Vagina (tissue), 2 donors: Measurements from ENCODE around the gene DENND5A. TPM values are rescaled to one million over a fixed set of nuclear protein-coding genes. Genes with fewer than 3 reads are reported as not detected.

Experiments
- DNase-seq, 2 donors: peaks; one replicate each; pipeline ENCODE4 v3.0.0-alpha.2; 2017; ENCODE audit errors: extremely low spot score in 2 of 2
- H3K27ac ChIP-seq: fragments of 200-600 bp; sonication (generic); one replicate; pipeline ENCODE4 v1.5.1; 2019
- H3K27me3 ChIP-seq: fragments of 200-600 bp; sonication (generic); one replicate; pipeline ENCODE4 v1.5.1; 2019
- H3K36me3 ChIP-seq, 2 donors: fragments of 200-600 bp; sonication (generic); one replicate each; pipeline ENCODE4 v1.5.1; 2017 to 2019
- H3K4me1 ChIP-seq: fragments of 200-600 bp; sonication (generic); one replicate; pipeline ENCODE4 v1.5.1; 2019
- H3K4me3 ChIP-seq, 2 donors: fragments of 200-600 bp; sonication (generic); 1 replicate in 1 of 2; 2 replicates in 1 of 2; pipeline ENCODE4 v1.5.1; 2016 to 2019
- H3K9me3 ChIP-seq: fragments of 200-600 bp; sonication (generic); one replicate; pipeline ENCODE4 v1.5.1; 2019
- POLR2A ChIP-seq, 2 donors: fragments of 450-650 bp; IDR thresholded peaks; one replicate each; pipeline ENCODE4 v1.6.1; 2017; ENCODE audit warnings: antibody characterized with exemption in 2 of 2, mild to moderate bottlenecking in 2 of 2, moderate library complexity in 2 of 2
- POLR2AphosphoS5 ChIP-seq, 2 donors: sonication (generic); formaldehyde crosslinking; IDR thresholded peaks; one replicate each; pipeline ENCODE4 v1.9.0; 2017; ENCODE audit warnings: antibody characterized with exemption in 2 of 2, mild to moderate bottlenecking in 2 of 2, low read depth in 1 of 2; ENCODE audit not compliant: insufficient read depth in 1 of 2
- intact Hi-C: fragments of 100-400 bp; cut with DNase I; formaldehyde crosslinking; loops from one replicate; pipeline ENCODE4 v1.15.1; 2023
- total RNA-seq: library from RNA; depleted of rRNA; stranded (reverse); fragments of >200 nt; gene quantifications from one replicate; pipeline ENCODE4 v1.2.3, GENCODE V29; 2016
- TF ChIP-seq, protein P1 (sequence below), 3 experiments: fragments of 450-650 bp in 2 of 3; fragments of 200-600 bp in 1 of 3; sonication (generic) in 1 of 3; IDR thresholded peaks; one replicate each; pipeline ENCODE4 v1.5.1; 2017 to 2019; ENCODE audit warnings: antibody characterized with exemption in 3 of 3, mild to moderate bottlenecking in 2 of 3, moderate library complexity in 2 of 3

The DENND5A gene
- total RNA-seq, 1 donor from 2014 or later = 82.0 TPM

- intact Hi-C loops = no loop called here
- H3K27ac ChIP-seq = no peak overlapping the region
- no peak for DNase-seq
These were observed 8.5 kb upstream of the DENND5A start for GRCh38 chr11:9273376-9274336.

DNA sequence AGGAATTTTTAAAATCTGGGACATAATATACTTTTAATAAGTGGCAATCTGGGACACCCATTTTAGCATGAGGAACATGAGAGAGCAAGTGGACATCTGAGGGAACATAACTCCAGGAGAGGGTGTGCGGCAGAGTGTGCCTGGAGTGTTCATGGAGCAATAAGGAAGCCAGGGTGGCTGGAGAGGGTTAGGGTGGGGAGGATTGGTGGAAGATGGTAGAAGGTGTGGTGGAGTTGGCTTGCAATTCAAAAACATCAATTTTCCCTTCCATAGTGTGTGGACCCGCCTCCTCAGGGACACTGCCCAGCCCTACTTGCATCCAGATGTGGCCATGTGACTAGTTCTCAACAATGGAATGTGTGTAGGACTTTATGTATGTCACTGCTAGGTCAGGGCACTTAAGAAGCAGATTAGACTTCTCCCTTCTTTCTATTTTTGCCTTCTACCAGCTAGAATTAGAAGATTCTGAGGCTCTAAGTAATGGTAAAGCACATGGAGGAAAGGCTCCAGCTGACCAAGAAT, 4.4 kb upstream of the DENND5A start:
- H3K36me3 ChIP-seq = no peaks in the 10 kb centered on the region
- no peaks in the 10 kb centered on the region for H3K9me3 ChIP-seq
- H3K4me3 ChIP-seq = no peak overlapping the region
- TF ChIP-seq, protein P1, sequence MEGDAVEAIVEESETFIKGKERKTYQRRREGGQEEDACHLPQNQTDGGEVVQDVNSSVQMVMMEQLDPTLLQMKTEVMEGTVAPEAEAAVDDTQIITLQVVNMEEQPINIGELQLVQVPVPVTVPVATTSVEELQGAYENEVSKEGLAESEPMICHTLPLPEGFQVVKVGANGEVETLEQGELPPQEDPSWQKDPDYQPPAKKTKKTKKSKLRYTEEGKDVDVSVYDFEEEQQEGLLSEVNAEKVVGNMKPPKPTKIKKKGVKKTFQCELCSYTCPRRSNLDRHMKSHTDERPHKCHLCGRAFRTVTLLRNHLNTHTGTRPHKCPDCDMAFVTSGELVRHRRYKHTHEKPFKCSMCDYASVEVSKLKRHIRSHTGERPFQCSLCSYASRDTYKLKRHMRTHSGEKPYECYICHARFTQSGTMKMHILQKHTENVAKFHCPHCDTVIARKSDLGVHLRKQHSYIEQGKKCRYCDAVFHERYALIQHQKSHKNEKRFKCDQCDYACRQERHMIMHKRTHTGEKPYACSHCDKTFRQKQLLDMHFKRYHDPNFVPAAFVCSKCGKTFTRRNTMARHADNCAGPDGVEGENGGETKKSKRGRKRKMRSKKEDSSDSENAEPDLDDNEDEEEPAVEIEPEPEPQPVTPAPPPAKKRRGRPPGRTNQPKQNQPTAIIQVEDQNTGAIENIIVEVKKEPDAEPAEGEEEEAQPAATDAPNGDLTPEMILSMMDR (IDR thresholded peaks at IDR 0.05) = no peak
- TF ChIP-seq POLR2AphosphoS5 (IDR thresholded peaks at IDR 0.05; ENCODE audit: insufficient read depth in 1 of 2, low read depth in 1 of 2) (no peak), POLR2A (IDR thresholded peaks at IDR 0.05) (no peak)
- no peak for DNase-seq
- H3K27ac ChIP-seq = no peak overlapping the region
- H3K27me3 ChIP-seq = no peaks in the 10 kb centered on the region
- intact Hi-C loops = no loop called here
- H3K4me1 ChIP-seq = no peaks in the 10 kb centered on the region

More at GRCh38 chr11:9273376-9274336, 8.5 kb upstream of the DENND5A start:
- Histone ChIP-seq H3K4me1 (no peaks in the 10 kb centered on the region), H3K4me3 (no peak overlapping the region), H3K9me3 (no peaks in the 10 kb centered on the region), H3K27me3 (no peaks in the 10 kb centered on the region), H3K36me3 (no peaks in the 10 kb centered on the region)
- TF ChIP-seq POLR2A (IDR thresholded peaks at IDR 0.05) = no peak
- TF ChIP-seq, protein P1 (IDR thresholded peaks at IDR 0.05) = no peak
- no peak for TF ChIP-seq POLR2AphosphoS5 (IDR thresholded peaks at IDR 0.05; ENCODE audit: insufficient read depth in 1 of 2, low read depth in 1 of 2)

DNA sequence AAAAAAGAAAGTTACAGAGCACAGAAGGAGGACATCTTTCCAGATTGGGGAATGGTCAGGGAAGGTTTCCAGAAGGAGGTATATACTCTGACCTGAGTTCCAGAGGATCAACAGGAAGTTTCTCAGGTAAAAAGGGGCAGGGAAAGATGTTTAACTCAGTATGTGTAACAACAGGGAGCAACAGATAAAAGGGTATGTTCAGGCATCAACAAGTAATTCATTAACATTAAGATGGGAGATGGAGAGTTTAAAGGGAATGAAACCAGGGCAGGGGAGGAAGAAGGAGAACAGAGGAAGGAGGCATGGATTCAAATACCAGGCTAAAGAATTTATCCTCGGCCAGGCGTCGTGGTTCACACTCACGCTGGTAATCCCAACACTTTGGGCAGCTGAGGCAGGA, 2.5 kb upstream of the DENND5A start:
- TF ChIP-seq POLR2AphosphoS5 (IDR thresholded peaks at IDR 0.05; ENCODE audit: insufficient read depth in 1 of 2, low read depth in 1 of 2) = no peak
- TF ChIP-seq POLR2A (IDR thresholded peaks at IDR 0.05) = no peak
- TF ChIP-seq, protein P1 (IDR thresholded peaks at IDR 0.05) = no peak
- peaks cover 7% of the 10 kb centered on the region for H3K4me1 ChIP-seq
- intact Hi-C loops = no loop called here
- H3K4me3 ChIP-seq = no peak overlapping the region
- DNase-seq = no peak
- H3K9me3 ChIP-seq = no peaks in the 10 kb centered on the region
- H3K27me3 ChIP-seq = no peaks in the 10 kb centered on the region
- no peaks in the 10 kb centered on the region for H3K36me3 ChIP-seq
- H3K27ac ChIP-seq = no peak overlapping the region

GRCh38 chr11:9266926-9267325, 1.8 kb upstream of the DENND5A start:
- no peak overlapping the region for H3K27ac ChIP-seq
- no peaks in the 10 kb centered on the region for H3K27me3 ChIP-seq
- no peaks in the 10 kb centered on the region for H3K9me3 ChIP-seq
- no peak overlapping the region for H3K4me3 ChIP-seq
- H3K36me3 ChIP-seq = no peaks in the 10 kb centered on the region
- no peak for TF ChIP-seq POLR2A (IDR thresholded peaks at IDR 0.05)
- no peak for TF ChIP-seq POLR2AphosphoS5 (IDR thresholded peaks at IDR 0.05; ENCODE audit: insufficient read depth in 1 of 2, low read depth in 1 of 2)
- TF ChIP-seq, protein P1 (IDR thresholded peaks at IDR 0.05) = no peak
- intact Hi-C loops = no loop called here
- no peak for DNase-seq
- peaks cover 14% of the 10 kb centered on the region for H3K4me1 ChIP-seq
